ENCODE results near the gene CSRP2. TPM values are rescaled to one million over a fixed set of nuclear protein-coding genes. Genes with fewer than 3 reads are reported as not detected.

Gene CSRP2
- total RNA-seq, 6 experiments from 2014 or later: 13.4 to 35.1 (median 22.4) TPM

DNA sequence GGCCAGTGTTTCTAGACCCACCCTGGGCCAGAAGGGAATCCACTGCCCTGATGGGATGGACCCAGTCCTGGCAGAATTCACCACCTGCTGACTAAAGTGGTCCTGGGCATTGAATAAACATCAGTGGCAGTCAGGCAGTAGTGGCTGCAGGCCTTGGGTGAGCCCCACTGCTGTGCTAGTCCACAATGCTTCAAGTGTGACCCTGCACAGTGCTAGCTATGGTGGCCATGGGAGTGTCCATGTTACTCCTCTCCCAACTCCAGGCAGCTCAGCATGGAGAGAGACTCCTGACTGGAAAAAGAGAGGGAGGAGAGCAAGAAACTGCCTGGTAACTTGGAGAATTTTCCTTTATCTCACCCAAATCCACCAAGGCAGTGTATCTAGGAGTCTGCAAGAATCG, 17.5 kb upstream of the CSRP2 start:
- H3K4me1 ChIP-seq: no peaks in the 10 kb centered on the region
- TF ChIP-seq POLR2A (IDR thresholded peaks at IDR 0.05): no peak
- TF ChIP-seq, protein P1, sequence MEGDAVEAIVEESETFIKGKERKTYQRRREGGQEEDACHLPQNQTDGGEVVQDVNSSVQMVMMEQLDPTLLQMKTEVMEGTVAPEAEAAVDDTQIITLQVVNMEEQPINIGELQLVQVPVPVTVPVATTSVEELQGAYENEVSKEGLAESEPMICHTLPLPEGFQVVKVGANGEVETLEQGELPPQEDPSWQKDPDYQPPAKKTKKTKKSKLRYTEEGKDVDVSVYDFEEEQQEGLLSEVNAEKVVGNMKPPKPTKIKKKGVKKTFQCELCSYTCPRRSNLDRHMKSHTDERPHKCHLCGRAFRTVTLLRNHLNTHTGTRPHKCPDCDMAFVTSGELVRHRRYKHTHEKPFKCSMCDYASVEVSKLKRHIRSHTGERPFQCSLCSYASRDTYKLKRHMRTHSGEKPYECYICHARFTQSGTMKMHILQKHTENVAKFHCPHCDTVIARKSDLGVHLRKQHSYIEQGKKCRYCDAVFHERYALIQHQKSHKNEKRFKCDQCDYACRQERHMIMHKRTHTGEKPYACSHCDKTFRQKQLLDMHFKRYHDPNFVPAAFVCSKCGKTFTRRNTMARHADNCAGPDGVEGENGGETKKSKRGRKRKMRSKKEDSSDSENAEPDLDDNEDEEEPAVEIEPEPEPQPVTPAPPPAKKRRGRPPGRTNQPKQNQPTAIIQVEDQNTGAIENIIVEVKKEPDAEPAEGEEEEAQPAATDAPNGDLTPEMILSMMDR (IDR thresholded peaks at IDR 0.05): no peak
- DNase-seq: no peak
- H3K27ac ChIP-seq: no peak overlapping the region
- no peaks in the 10 kb centered on the region for H3K27me3 ChIP-seq
- peaks cover 0 to 5% (median 0%) of the 10 kb centered on the region in 4 donors for H3K9me3 ChIP-seq
- no peak for ATAC-seq
- intact Hi-C loops (cut with DNase I): no loop called here
- WGBS (ENCODE audit: insufficient coverage, low coverage, low lambda C conversion rate, missing lambda C conversion rate): 100% methylated on average over 1 of the region's 1 CpG
- H3K4me3 ChIP-seq: no peak overlapping the region
- no peaks in the 10 kb centered on the region for H3K36me3 ChIP-seq

DNA sequence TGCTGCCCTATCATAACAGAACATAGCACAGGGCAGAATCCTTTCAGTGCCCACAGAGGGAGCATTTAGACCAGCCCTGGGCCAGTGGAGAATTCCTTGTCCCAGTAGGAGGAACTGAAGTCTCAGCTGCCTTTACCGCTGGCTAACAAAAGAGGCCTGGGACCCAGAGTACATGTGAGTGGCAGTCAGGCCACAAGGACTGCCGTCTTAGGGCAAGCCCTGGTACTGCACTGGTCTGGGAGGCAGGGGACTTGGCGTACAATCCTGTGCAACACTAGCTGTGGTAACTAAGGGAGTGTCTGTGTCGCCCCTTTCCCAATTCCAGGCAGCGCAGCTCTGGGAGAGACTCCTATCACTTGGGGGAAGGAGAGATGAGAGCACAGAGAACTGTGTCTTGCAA, 17.0 kb upstream of the CSRP2 start:
- no peak overlapping the region for H3K27ac ChIP-seq
- DNase-seq (no peak), ATAC-seq (no peak)
- H3K9me3 ChIP-seq: peaks cover 0 to 5% (median 0%) of the 10 kb centered on the region in 4 donors
- H3K27me3 ChIP-seq: no peaks in the 10 kb centered on the region
- H3K36me3 ChIP-seq: no peaks in the 10 kb centered on the region
- no peak overlapping the region for H3K4me3 ChIP-seq
- intact Hi-C loops (cut with DNase I): no loop called here
- 83% methylated on average over 1 of the region's 5 CpGs for WGBS (ENCODE audit: insufficient coverage, low coverage, low lambda C conversion rate, missing lambda C conversion rate)
- no peaks in the 10 kb centered on the region for H3K4me1 ChIP-seq
- no peak for TF ChIP-seq POLR2A (IDR thresholded peaks at IDR 0.05)
- TF ChIP-seq, protein P1 (IDR thresholded peaks at IDR 0.05): no peak

DNA sequence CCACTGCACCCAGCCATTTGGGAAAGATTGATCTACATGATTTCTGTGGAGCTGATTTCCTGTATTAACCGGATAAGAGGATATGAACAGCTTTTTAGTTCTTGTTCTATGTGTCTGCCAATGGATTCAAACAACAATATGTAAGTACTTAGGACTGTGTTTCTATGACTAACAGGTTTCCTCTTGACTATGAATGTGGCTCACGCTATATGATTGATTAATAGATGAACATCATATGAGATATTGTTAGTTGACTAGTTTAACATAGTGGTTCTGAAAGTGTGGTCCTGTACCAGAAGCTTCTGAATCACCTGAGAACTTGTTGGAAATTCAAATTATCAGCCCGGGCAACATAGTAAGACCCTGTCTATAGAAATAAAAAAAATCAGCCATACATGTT, 12.8 kb upstream of the CSRP2 start:
- Histone ChIP-seq H3K4me1 (no peaks in the 10 kb centered on the region), H3K27ac (no peak overlapping the region), H3K27me3 (no peaks in the 10 kb centered on the region), H3K4me3 (no peak overlapping the region), H3K9me3 (peaks cover 0 to 5% (median 0%) of the 10 kb centered on the region in 4 donors), H3K36me3 (no peaks in the 10 kb centered on the region)
- ATAC-seq: no peak
- no peak for DNase-seq
- TF ChIP-seq, protein P1 (IDR thresholded peaks at IDR 0.05): no peak
- no peak for TF ChIP-seq POLR2A (IDR thresholded peaks at IDR 0.05)
- 85% methylated on average over 3 of the region's 3 CpGs for WGBS (ENCODE audit: insufficient coverage, low coverage, low lambda C conversion rate, missing lambda C conversion rate)
- intact Hi-C loops (cut with DNase I): no loop called here

DNA sequence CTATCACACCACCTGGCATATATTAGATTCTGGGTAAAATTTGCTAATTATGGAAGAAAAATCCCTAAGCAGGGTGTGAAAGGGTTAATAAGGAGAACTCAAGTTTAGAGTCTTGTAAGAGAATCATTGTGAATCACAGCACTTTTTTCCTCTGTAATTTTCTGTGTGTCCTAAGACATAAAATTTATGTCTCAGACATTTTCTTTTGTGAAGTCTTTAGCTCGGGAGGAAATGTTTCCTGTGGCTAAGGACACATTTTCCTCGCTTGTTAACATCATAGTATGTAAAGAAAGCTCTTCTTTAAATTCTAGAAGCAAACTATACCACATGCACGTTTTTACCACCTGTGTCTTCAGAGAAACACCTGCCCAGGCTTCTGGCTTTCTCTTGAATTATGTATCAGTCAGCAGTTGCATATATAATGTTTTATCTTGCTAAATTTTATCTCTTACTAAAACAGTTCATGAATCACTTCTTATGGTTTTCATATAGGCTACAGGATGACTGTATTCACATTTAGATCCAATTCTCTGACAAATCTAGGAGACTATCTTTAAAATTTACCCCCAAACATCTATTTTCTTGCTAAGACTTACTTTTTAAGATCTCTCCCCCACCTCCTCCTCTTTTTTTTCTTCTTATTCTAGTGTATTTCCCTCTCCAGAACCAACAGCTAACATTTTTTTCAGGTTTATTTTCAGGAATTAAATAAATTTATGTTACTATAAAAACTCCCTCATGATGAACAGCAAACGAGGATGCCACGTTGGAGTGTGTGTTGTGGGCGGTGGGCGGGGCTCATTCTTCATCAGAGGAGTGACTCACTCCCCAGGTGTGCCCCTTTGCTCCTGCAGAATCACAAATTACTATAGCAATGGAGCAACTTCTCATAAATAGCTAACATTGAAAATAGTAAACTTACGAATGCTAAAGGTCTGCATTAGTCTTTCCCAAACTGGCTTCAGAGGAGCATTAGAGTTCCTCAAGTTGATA, 11.6 kb upstream of the CSRP2 start:
- Histone ChIP-seq H3K27ac (no peak overlapping the region), H3K27me3 (no peaks in the 10 kb centered on the region), H3K36me3 (no peaks in the 10 kb centered on the region), H3K4me3 (no peak overlapping the region), H3K4me1 (no peaks in the 10 kb centered on the region), H3K9me3 (peaks cover 0 to 5% (median 0%) of the 10 kb centered on the region in 4 donors)
- ATAC-seq: peak in 1 of 4 donors; percentile 31
- WGBS (ENCODE audit: insufficient coverage, low coverage, low lambda C conversion rate, missing lambda C conversion rate): 47% methylated on average over 8 of the region's 8 CpGs
- intact Hi-C loops (cut with DNase I): no loop called here
- no peak for DNase-seq
- TF ChIP-seq, protein P1 (IDR thresholded peaks at IDR 0.05): no peak
- no peak for TF ChIP-seq POLR2A (IDR thresholded peaks at IDR 0.05)

All from right lobe of liver (tissue), 6 donors.